Measurements from ENCODE around the gene IL17RC.

The IL17RC gene

GRCh38 chr3:9942934-9943690, 26.2 kb downstream of the IL17RC start:
- Histone ChIP-seq H3K36me3 (ENCODE audit: control insufficient read depth, low read length) (peaks cover 4% of the 10 kb centered on the region; the same call in 1 of the 2 replicates), H3K27me3 (ENCODE audit: control insufficient read depth, low read length) (no peaks in the 10 kb centered on the region), H3K4me3 (ENCODE audit: low read length) (no peak overlapping the region), H3K4me2 (ENCODE audit: low read length) (no peak overlapping the region), H3K4me1 (ENCODE audit: control insufficient read depth, low read length) (no peaks in the 10 kb centered on the region), H3K79me2 (ENCODE audit: control insufficient read depth, low read length) (no peaks in the 10 kb centered on the region), H3K9me2 (replicated peaks; ENCODE audit: control insufficient read depth, low read length) (no peaks in the 10 kb centered on the region), H3K27ac (ENCODE audit: low read depth, low read length) (no peak overlapping the region), H3F3A (ENCODE audit: control insufficient read depth, insufficient read depth) (no peaks in the 10 kb centered on the region), H4K20me1 (ENCODE audit: control insufficient read depth, insufficient read depth, low read depth, low read length) (no peaks in the 10 kb centered on the region), H3K9me3 (ENCODE audit: control insufficient read depth, insufficient read depth, low read length) (no peaks in the 10 kb centered on the region)
- TF ChIP-seq EZH2phosphoT487 (IDR thresholded peaks at IDR 0.05; ENCODE audit: borderline replicate concordance, low read length) (no peak), CTCF (IDR thresholded peaks at IDR 0.05; ENCODE audit: low read depth, low read length, poor library complexity, severe bottlenecking) (no peak)

DNA sequence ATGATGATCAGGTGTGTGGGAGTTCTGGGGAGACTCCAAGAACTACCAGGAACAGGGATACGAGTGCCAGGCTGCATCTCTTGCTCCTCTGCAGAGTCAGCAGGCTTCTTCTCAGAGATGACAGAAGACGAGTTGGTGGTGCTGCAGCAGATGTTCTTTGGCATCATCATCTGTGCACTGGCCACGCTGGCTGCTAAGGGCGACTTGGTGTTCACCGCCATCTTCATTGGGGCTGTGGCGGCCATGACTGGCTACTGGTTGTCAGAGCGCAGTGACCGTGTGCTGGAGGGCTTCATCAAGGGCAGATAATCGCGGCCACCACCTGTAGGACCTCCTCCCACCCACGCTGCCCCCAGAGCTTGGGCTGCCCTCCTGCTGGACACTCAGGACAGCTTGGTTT, 27.4 kb downstream of the IL17RC start:
- Histone ChIP-seq H3K4me3 (ENCODE audit: low read length) (no peak overlapping the region), H3K9me3 (ENCODE audit: control insufficient read depth, insufficient read depth, low read length) (no peaks in the 10 kb centered on the region), H3K27ac (ENCODE audit: low read depth, low read length) (no peak overlapping the region), H4K20me1 (ENCODE audit: control insufficient read depth, insufficient read depth, low read depth, low read length) (no peaks in the 10 kb centered on the region), H3K4me2 (ENCODE audit: low read length) (no peak overlapping the region), H3K27me3 (ENCODE audit: control insufficient read depth, low read length) (no peaks in the 10 kb centered on the region), H3K36me3 (ENCODE audit: control insufficient read depth, low read length) (peaks cover 4% of the 10 kb centered on the region; the same call in 1 of the 2 replicates), H3K79me2 (ENCODE audit: control insufficient read depth, low read length) (no peaks in the 10 kb centered on the region), H3K9me2 (replicated peaks; ENCODE audit: control insufficient read depth, low read length) (no peaks in the 10 kb centered on the region), H3F3A (ENCODE audit: control insufficient read depth, insufficient read depth) (no peaks in the 10 kb centered on the region), H3K4me1 (ENCODE audit: control insufficient read depth, low read length) (no peaks in the 10 kb centered on the region)
- TF ChIP-seq CTCF (IDR thresholded peaks at IDR 0.05; ENCODE audit: low read depth, low read length, poor library complexity, severe bottlenecking) (no peak), EZH2phosphoT487 (IDR thresholded peaks at IDR 0.05; ENCODE audit: borderline replicate concordance, low read length) (no peak)

- no peaks in the 10 kb centered on the region for H3K9me3 ChIP-seq (ENCODE audit: control insufficient read depth, insufficient read depth, low read length)
- no peaks in the 10 kb centered on the region for H3K27me3 ChIP-seq (ENCODE audit: control insufficient read depth, low read length)
- no peaks in the 10 kb centered on the region for H3F3A ChIP-seq (ENCODE audit: control insufficient read depth, insufficient read depth)
- no peak for TF ChIP-seq EZH2phosphoT487 (IDR thresholded peaks at IDR 0.05; ENCODE audit: borderline replicate concordance, low read length)
- no peak for TF ChIP-seq CTCF (IDR thresholded peaks at IDR 0.05; ENCODE audit: low read depth, low read length, poor library complexity, severe bottlenecking)
- no peaks in the 10 kb centered on the region for H4K20me1 ChIP-seq (ENCODE audit: control insufficient read depth, insufficient read depth, low read depth, low read length)
- no peak overlapping the region for H3K27ac ChIP-seq (ENCODE audit: low read depth, low read length)
- H3K79me2 ChIP-seq (ENCODE audit: control insufficient read depth, low read length) = no peaks in the 10 kb centered on the region
- peaks cover 4% of the 10 kb centered on the region; the same call in 1 of the 2 replicates for H3K36me3 ChIP-seq (ENCODE audit: control insufficient read depth, low read length)
- no peak overlapping the region for H3K4me3 ChIP-seq (ENCODE audit: low read length)
- no peaks in the 10 kb centered on the region for H3K4me1 ChIP-seq (ENCODE audit: control insufficient read depth, low read length)
- H3K9me2 ChIP-seq (replicated peaks; ENCODE audit: control insufficient read depth, low read length) = no peaks in the 10 kb centered on the region
- H3K4me2 ChIP-seq (ENCODE audit: low read length) = no peak overlapping the region
These were observed 28.5 kb downstream of the IL17RC start for GRCh38 chr3:9945358-9945757.
